GM23338 (cell line): Measurements from ENCODE around the gene ITGA1.

Experiments
- CTCF ChIP-seq, 2 experiments: fragments of 200-600 bp in 1 of 2; sonication (generic) in 1 of 2; conservative IDR thresholded peaks; 2 replicates each; pipeline versions ENCODE4 v1.5.1 to v1.6.1; 2016 to 2017; ENCODE audit warnings: antibody characterized with exemption in 2 of 2, low read depth in 2 of 2, mild to moderate bottlenecking in 2 of 2, moderate library complexity in 1 of 2
- EZH2 ChIP-seq: fragments of 200-600 bp; sonication (generic); IDR thresholded peaks from one replicate; pipeline ENCODE4 v1.8.0; 2017; ENCODE audit warnings: antibody characterized with exemption, mild to moderate bottlenecking, low read depth; ENCODE audit not compliant: unreplicated experiment
- ZNF331 ChIP-seq: fragments of 250-450 bp; sonication (Bioruptor Pico); IDR thresholded peaks from 2 replicates; pipeline ENCODE4 v1.5.0; 2020; ENCODE audit warnings: low read depth, mild to moderate bottlenecking, moderate library complexity

- TF ChIP-seq CTCF (conservative IDR thresholded peaks at IDR 0.05; ENCODE audit: low read depth in 2 of 2) (no peak), ZNF331 (CRISPR knock-in tag) (no peak), EZH2 (no peak)
These were observed 209.7 kb downstream of the ITGA1 start for GRCh38 chr5:52997424-52997823.
